GM19452 (cell line): Measurements from ENCODE around the gene CROCC2.

ENCODE experiments used
- ATAC-seq: cut with Tn5 transposase; IDR thresholded peaks from one replicate; pipeline ENCODE4 v1.9.1; 2021; ENCODE audit not compliant: unreplicated experiment

CROCC2 gene

DNA sequence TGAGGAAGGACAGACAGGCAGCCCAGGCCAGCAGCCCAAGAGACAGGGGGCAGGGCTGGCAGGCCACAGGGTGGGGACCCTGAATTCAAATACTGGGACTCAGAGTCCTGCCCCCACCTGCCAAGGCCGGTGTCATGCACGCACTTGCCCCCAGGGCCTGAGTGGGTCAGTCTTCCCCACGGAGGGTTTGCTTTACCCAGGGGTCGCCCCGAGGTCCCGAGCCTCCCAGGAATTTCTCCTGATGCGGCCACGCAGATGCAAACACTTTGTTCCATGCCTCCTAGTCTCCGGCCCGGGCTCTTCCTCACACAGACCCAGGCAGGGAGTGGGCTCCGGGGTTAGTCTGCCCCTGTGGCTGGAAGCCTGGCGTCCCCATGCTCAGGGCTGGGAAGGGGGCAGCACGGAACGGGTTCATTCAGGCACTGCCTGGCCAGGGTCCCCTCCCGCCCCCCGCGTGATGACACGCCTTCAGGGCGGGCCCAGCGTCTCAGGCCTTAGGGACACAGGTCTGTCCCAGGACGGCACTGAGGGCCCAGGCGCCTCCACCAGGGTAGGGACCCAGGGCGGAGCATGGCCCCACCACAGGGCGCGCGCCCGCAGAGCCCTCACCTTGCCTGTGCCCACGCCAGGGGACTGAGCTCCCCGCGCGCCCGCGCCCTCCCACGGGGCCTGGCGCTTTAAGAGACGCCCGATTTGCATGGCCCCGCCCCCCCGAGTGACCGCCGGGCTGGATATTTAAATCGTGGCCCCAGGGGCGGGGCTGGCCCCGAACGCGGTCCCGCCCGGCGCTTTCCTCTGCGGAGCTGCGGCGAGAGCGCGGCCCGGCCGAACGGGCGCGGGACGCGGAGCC, 91.9 kb downstream of the CROCC2 start, which contains the start of gene SNED1:
SNED1 (plus strand) TSS at position 763 of the 850 bp plus-strand sequence. CDS start 220 bp downstream, outside the sequence.
- no peak for ATAC-seq

DNA sequence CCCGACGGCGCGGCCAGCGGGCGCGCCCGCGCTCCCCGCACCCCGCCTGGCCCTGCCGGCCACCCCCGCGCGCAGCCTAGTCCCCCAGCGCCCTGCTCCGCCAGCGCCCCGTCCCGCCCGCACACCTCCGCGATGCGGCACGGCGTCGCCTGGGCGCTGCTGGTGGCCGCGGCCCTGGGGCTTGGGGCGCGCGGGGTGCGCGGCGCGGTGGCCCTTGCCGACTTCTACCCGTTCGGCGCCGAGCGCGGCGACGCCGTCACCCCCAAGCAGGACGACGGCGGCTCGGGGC, 92.5 kb downstream of the CROCC2 start:
- ATAC-seq, result no peak

DNA sequence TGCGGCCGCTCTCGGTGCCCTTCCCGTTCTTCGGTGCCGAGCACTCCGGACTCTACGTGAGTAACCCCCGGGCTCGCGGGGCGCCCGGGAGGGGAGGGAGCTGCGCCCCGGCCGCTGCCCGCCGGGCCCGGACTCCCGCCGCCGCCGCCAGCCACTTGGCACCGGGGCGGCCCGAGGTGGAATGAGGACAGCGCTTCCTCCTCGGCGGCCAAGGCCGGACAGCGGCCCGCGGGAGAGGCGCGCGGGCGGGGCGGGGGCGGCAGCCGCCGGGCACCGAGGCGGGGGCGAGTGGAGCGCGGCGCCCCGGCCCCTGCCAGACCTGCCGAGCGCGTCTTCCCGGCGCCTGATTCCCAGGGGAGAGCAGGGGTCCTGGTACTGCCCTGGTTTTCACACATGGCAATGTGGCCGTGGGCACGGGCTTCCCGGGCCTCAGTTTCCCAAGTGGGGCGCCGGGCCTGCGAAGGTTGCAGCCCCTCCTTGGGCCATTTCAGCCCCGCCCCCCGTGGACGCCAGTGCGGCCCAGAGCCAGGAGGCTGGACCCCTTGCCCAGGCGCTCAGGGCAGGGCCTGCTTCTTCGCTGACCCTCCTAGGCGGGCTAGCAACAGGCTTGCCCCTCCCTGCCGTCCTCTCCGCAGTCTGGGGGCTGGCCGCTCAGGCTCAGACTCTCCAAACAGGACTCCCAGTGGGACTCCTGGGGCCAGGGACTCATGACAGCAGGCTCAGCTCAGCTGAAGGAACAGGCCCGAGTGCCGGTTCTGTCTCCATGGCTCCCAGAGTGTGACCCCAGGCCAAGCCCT, 93.1 kb downstream of the CROCC2 start:
- ATAC-seq, result no peak

DNA sequence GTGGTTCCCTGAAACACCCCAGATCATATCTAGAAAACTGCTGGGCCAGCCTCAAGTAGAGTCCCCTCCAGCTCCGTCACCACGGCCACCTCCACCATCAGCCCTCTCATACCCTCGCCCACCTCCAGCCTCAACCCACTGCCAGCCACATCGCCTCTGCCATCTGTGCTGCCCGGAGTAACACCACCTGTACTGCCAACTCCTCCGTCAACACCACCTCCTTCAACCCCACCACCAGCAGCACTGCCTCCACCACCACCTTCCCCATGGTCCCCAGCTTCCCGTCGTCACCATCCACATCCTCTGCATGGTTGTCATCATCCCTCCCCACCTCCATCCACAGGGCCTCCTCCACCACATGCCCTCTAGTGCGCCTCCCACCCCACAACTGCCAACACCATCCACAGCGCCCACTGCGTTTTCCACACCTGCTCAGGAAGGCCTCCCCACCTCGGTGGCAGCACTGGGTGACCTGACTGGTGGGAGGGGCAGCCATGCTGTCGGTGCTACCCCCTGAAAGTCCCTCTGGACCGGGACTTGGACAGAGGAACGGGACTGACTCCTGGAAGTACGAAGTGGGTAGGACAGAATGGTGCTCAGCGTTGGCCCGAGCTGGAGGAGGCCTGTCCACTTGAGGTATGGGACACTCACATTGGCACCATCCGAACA, 93.9 kb downstream of the CROCC2 start:
- ATAC-seq, result no peak

DNA sequence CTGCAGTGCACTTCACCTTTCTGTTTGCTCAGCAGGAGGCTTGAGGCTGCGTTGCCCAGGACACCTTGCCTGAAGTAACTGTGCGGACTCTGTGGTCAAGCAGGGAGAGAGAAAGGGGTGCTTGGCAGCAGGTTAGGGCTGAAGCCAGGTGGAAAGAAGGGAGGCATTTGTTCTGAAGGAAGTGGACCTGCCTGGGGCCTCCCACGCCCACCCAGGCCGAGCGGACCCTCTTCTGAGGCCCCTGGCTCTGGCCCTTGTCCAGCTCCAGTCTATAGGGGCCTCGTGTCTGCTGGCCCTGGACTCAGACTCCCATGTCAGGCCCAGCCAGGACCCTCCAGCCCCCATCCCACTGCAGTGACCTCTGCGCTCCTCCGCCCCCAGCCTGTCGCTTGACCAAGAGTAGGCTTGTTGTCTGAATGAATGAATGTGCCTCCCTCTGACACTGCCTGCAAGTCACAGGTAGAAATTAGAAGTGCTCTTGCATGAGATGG, 94.7 kb downstream of the CROCC2 start:
- ATAC-seq, result no peak

DNA sequence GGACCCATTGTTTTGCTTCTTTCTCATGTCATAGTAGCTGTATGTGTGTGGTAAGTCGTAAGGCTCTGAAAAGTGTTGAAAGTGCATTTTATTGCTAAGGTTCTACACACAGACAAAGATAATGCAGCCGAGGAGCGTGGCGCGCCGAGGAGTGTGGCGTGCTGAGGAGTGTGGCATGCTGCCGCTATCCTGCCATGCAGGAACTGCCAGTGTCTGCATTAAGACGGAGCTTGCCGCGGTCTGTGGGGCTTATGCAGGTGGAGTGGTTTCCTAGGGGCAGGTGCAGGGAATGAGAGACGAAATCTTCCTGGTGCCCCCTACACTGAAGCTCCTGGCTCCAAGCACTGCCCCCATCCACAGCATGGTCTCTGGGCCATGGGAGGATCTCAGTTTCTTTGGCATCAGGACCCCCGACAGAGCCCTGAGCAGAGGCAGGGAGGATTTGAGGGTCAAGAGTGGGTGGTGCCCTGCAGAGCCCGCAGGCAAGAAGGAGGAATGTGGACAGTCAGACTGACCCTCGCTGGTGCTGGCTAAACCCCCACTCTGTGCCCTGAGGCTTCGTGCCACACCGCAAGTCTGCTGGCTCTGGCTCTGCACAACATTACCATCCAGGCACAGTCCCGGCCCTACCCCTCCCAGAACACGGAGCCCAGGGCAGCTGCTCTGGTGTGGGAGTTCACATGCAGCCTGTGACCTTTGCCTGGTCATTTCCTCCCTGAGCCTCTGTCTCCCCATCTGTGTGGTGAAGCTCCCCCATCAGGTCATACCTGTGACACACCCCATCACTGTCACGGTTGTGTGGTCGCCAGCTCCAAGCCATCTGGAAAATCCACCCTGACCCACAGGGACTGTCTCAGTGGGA, 95.5 kb downstream of the CROCC2 start:
- no peak for ATAC-seq

DNA sequence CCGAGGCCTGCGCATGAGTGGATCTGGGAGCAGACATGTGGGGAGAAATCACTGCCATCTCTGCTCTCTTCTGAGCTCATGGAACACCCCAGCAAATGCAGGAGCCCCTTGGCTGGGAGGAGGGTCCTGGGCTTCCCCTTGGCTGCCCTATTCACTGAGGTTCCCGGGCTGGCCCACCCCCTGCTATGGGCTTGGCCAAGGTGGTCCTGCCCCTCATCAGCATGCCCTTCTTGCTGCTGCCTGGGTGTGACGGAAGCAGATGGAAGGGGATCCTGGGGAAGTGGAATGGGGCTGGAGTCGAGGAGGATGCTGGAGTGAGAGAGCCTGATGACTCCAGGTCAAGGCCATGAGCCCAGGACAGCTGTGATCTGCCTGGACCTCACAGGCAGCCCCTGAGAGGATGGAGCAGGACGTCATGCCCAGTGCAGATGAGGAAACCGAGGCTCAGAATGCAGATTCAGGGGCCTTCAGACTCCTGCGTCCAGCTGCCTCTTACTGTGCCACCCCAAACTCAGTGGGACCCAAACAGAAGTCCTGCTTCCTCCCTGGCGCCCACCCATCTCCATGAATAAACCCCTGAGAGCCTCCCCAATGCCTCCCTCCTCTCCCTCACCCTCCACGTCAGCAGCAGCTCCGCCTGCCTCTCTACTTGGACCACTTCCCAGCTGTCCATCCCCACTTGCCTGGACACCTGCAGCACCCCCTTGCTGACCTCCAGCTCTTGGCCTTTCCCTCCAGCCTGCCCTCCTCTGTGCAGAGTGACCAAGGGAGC, 96.3 kb downstream of the CROCC2 start:
- no peak for ATAC-seq

DNA sequence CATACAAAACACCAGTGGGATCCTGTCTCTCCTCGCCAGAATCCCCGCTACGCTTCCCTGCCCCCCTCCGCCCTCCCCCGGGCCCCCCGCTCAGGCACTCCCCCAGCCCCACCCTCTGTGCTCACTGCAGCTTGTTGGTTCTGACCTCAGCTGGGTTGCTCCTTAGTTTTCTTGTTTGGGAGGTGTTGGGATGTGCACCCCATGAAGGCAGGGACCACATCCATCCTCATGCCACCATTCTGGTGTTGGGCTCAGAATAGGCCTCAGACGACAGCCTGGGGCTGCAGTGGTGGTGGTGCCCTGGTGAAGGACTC, 96.9 kb downstream of the CROCC2 start:
- ATAC-seq, result no peak

DNA sequence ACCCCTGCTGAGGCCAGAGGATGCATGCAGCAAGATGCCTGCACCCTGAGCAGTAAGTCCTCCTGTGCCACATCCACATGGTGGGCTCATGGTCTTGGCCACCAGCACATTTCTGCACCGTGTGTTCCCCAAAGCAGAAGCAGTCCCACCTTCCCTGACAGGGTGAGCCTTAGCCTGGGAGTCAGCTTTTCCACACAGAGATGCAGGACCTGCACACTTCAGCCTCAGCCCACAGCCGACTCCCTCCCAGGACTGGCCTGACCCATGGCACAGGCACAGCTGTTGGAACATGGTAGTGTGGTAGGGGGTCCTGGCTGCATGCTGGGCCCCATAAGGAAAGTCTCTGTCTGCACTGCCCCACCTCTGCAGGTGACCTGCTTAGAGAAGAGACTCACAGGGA, 97.2 kb downstream of the CROCC2 start:
- no peak for ATAC-seq

DNA sequence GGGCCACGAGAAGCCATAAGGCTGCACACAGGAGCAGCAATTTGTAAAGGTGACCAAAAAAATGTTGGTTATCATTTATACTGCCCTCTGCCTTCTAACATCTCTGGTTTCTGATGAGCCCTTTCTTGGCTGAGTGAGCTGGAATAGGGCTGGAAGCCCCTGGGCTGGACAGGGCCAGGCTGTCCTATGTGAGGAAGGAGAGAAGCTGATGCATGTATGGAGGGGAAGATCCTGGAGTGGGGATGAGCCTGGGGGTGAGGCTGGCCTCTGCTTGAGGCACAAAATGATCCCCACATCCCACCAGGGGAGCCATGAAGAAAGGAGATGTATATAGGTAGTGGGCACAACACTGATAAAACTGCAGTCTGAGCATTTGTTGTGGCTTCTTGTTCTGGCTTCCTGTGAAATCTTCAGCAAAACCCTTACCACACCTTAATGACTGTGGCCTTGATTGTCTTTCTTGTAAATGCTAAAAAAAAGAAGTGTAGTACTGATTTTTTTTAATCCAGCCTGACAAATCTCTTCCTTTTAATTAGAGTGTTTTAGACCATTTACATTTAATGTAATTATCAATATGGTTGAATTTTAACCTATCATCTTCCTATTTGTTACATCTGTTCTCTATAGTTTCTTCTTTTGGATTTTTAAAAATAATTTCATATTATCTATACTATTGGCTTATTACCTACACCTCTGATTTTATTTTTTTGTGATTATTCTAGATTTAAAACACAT, 97.9 kb downstream of the CROCC2 start:
- no peak for ATAC-seq

DNA sequence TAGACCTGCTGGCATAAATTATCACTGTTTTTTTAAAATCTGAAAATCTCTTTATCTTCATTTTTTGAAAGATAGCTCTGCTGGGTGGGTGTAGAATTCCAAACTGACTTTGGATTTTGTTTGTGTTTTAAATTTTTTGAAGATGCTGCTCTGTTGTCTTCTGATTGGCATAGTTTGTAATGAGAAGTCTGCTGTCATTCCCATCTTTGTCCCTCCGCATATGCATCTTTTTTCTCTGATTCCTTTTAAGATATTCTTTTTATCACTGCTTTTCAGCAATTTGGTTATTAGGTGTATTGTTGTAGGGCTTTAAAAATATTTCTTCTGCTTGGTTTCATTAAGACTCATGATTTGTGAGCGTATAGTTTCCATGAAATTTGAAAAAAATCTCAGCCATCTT, 99.4 kb downstream of the CROCC2 start:
- ATAC-seq, result no peak

DNA sequence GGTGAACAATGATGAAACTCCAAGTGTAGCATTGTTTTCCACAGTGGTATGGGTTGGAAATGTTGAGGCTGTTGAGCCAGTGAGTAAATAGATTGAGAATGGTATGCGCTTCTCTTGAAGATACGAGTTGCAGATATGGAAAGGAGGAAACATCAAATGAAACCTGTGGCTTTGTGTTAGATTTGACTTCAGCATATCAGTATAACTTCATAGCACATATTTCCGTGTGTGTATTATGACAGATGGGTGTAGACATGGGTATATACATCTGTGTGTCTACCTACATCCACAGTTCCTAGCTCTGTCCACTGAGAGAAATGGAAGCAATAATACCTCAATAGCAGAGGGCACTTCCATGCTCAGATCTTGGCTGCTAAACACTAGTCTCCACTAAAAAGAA, 100.3 kb downstream of the CROCC2 start:
- ATAC-seq, result no peak

DNA sequence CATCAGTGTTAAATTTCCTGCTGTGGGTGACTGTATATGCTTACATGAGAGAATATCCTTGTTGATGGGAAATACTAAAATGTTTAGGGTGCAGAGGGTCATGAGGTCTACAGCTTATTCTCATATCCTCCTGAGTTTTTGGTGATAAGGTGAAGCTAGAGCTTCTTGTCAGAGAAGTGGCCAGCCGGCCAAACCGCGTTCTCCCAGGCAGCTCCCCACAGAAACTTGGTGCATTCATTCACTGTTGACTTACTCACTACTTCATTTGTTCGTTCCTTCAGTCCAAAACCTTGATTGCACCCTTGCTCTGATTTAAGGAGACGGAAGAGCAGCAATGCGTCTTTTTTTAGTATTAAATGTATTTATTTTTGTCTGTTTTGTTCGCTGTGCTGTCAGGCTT, 101.0 kb downstream of the CROCC2 start:
- no peak for ATAC-seq

DNA sequence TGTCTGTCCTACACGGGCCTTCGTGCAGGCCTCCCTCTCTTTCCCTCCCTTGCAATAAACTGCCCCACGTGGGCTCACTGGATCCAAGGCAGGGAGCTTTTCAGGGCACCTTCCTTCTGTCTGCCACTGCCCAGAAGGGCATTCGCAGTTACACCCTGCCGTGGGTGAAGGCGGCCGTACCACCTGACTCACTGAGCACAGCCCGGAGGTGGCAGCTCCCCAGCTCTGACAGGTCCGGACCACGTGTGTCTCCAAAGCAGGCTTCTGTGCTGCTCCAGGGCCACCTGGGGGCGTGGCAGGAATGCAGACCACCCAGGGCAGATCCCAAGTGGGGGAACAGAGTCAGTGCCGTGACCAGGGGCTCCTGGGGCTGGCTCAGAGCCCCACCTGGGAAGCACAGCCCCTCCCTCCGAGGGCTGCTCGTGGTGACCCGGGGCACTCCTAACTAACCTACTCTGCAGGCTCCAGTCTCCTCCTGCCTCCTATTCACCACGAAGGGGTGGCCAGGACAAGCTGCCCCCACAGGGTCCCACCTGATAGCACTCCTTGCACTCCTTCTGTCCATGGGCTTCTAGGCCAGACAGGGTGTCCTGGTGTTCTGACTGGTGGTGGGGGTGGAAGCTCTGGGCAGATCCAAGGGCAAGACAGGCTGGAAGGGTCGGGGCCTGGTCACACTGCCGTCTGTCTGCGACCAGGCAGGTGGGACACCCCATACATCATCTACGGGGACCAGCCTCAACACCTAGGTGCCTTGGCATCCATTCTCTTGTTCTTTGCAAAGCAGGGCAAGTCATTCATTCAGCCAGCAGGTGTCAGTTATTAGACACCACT, 102.0 kb downstream of the CROCC2 start:
- ATAC-seq, result no peak

DNA sequence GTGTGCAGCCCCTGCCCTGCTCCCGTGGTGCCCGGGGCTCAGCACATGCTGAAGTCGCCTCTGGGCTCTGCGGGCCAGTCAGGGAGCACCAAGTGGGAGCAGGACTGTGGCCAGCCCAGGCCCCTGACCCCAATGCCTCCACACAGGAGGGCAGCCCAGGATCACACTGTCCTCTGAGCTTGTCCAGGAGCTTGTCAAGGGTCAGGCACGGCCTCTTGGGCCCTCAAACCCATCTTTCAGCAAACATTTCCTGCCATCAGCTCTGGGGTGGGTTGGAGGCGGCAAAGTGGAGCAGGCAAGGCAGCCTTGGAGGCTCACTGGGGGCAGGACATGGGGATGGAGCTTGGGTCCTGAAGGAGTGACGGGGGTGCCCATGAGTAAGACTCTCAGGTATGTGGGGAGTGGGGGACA, 102.6 kb downstream of the CROCC2 start:
- ATAC-seq, result no peak

DNA sequence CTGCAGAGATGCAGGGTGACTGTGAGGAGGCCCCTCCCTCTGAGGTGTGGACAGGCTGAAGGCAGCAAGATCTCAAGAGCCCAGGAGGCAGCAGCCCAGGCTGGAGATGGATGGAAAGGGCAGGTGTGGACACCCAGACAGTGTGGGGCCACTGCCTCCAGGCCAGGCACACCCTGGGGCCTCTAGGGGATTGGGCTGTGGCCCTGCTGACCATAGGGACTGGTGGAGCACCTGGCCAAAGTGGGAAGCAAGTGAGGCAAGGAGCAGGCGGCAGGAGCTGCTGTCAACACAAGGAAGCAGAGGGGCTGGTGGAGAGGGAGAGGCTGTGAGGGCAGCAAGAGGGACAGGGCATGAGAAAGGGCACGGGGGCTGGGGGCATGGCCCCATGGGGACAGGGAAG, 103.1 kb downstream of the CROCC2 start:
- ATAC-seq, result no peak

DNA sequence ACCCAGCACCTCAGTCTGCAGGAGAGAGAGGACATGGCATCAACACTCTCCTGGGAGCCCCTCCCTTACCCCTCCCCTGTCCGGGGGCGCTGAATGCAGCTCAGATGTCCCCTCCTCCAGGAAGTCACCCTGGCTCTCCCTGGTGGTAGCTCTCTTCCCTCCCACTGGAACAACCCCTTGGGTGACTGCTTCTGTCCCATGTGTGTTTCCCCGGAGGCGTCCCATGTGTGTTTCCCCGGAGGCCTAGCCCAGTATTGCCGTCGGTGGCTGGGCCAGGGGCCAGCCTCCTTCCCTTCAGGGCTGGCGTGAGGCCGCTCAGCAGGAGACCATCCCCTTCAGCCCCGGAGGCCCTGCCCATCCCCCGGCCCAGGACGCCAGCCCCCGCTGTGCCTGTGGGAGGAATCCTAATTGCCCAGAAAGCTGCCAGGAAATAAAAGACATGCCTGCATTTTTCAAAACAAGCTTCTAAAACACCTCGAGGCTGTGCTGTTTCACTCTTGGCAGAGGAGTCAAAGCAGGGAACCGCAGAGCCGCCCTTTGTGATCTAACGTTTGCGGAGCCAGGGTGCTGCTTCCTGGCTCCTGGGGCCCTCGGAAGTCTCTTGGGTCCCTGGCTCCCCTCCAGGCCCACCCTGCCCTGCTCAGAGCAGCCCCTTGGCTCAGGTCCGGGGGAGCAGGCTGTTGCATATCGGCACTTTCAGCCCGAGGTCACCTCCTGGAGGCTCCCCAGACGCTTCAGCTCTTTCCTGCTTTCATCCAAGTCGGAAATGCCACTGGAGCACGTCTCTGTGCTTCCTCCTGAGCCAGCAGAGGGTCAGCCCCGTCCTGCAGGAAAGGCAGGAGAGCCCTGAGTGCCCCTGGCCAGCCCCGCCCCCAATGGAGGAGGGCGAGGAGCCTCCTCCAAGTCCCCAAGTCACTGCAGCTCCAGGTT, 103.7 kb downstream of the CROCC2 start:
- no peak for ATAC-seq
